Suppressor macrophage treated with lipopolysaccharide for 4 hours (primary cell): ENCODE data around the gene RBFOX1.

Experiments used
- DNase-seq: peaks from one replicate; pipeline ENCODE4 v3.0.0-alpha.2; 2020

RBFOX1 gene

DNA sequence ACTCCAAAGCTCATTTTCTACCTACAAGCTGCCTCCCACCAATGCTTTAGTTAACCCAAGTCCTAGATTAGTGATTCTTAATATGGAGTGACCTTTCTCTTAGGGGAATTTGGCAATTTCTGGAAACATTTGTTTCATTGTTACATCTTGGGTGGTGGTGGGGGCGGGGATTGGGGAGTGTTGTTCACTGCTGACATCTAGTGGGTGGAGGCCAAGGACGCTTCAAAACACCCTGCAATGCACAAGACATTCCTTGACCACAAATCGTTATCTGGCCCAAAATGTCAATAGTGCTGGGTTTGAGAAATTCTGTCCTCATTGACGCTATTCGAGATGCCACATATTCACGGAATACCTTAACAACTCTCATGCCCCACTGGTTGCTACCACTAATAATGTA is 282.9 kb downstream of the RBFOX1 start:
- DNase-seq: no peak

DNA sequence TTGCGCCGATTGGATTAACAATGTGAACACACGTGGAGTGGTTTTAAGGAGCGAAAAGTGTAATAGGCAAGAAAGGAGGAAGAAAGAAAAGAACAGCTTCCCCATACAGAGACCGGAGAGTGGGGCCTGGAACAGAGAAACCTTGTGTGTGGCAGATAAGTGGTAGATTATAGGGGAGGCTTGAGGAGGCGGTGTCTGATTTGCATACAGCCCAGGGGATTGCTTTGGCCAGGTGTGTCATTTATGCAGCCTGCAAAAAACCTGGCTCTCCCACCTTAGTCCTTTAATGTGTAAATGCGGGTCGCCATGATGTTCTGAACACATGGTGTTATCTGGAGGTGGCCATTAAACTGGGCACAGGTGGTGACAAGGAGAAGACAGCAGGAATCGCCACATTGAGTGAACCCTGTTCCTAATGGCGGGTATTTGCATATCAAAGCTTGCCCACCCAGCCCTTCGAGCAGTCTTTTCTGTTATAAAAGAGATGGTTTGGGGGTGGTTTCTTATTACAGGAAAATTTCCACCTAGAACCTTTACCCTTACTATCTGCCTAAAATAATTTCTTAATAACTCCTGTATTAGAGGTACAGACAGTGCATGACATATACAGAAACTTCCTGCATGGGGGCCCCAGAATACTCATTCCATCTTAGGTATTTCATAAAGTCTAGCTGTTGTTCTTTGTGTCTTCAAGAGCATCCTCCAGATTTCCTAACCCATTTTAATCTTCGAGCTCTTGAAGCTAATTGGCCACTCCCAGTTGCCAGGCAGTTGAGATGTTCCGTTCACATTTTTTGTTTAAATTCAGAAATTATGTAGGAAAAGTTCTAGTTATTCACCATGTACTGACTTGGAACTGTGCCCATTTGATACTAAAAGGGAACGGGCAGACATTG is 292.5 kb downstream of the RBFOX1 start:
- DNase-seq: no peak

DNA sequence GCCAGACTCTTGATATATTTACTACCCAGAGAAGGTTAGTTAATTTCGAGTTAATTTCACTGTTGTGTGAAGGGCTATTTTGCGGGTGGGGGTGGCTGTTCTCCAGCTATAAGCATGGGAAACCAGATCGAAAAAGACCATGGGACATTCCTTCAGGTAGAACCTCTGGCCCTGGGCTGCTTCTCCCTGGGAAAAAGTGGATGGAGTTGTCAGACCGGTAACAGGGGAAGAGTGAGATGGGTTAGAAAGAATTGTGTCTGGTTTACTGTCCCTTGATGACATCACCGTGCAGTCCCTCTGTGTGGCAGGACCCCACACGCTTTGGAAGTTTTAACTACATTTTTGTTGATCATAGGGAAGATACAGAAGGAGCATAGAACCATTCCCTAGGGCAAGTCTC is 296.3 kb downstream of the RBFOX1 start:
- no peak for DNase-seq

DNA sequence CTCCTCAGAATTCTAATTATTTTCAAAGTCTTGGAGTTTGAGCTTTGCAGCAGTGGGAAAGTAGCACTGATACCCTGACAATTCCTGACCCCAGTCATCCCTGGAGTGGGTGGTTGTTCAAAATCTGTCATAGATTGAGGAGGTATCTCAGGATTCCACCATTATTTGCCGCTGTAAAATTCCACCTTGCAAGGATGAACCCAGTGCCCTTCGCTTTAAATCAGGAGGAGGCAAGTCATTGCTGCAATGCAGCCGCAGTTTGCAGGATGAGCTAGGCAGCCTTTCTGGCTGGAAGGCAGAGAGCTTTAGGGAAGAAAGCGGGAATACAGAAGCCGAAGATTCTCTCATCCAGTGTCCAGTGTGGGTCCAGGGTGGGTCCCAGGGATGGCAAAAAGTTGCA is 296.9 kb downstream of the RBFOX1 start:
- DNase-seq: no peak

GRCh38 chr16:7637446-7637845 is 304.8 kb downstream of the RBFOX1 start:
- no peak for DNase-seq

GRCh38 chr16:7638306-7638705 is 305.7 kb downstream of the RBFOX1 start:
- DNase-seq: no peak

GRCh38 chr16:7640334-7640733 is 307.7 kb downstream of the RBFOX1 start:
- DNase-seq: no peak

- DNase-seq: no peak
Measured at GRCh38 chr16:7644176-7644575, 311.5 kb downstream of the RBFOX1 start.

DNA sequence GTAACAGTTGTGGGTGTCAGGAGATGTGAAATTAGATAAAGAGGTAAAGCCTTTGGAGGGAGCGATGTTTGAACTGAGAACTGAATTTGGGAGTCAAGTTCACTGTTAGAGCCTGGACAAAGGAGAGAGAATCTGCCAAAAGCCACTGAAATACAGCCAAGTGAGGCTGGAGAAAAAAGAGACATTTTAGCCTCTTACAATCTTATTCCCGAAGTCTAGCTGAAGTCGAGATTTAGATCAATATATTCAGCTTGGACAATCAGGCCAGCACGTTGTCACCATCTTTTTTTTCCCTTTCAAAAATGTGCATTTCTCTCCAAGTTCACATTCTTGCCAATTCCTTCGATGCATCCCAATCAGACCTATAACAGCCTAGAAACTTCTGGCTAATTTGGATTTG is 312.2 kb downstream of the RBFOX1 start:
- no peak for DNase-seq

- DNase-seq: no peak
Measured at GRCh38 chr16:7646821-7647500, 314.3 kb downstream of the RBFOX1 start.

GRCh38 chr16:7650431-7650830 is 317.8 kb downstream of the RBFOX1 start:
- no peak for DNase-seq

DNA sequence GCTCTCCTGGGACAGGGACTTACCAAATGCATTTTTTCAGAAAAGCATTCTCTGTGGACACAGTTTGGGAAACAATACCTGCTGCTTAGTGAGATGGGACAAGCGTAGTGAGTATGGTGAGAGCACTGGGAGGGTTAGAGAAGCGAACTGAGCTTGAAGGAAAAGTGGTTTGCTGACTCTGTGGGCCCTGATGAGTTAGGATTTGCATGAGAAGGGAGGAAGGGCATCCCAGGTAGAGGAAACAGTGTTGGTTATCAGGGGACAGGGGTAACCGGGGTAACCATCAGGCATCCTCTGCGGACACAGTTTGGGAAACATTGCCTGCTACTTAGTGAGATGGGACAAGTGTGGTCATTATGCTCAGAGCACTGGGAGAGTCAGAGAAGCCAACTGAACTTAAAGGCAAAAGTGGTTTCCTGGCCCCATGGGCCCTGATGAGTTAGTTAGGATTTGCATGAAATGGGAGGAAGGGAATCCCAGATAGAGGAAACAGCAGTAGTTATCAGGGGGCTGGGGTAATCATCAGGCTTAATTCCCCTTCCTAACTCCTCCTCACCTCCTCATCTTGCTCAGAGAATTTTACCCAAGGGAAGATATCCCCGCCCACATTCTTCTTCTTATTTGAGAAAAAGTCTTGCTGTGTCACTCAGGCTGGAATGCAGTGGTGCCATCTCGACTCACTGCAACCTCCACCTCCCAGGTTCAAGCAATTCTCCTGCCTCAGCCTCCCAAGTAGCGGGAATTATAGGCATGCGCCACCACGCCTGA is 319.3 kb downstream of the RBFOX1 start:
- no peak for DNase-seq

- DNase-seq: no peak
Measured at GRCh38 chr16:7653746-7654461, 321.3 kb downstream of the RBFOX1 start.

- no peak for DNase-seq
Measured at GRCh38 chr16:7675628-7676027, 343.0 kb downstream of the RBFOX1 start.

GRCh38 chr16:7680296-7680695 is 347.7 kb downstream of the RBFOX1 start:
- no peak for DNase-seq

- DNase-seq: no peak
Measured at GRCh38 chr16:7688811-7689210, 356.2 kb downstream of the RBFOX1 start.

GRCh38 chr16:7689234-7689633 is 356.6 kb downstream of the RBFOX1 start:
- DNase-seq: no peak

- no peak for DNase-seq
Measured at GRCh38 chr16:7691533-7691932, 358.9 kb downstream of the RBFOX1 start.

GRCh38 chr16:7703672-7704071 is 371.0 kb downstream of the RBFOX1 start:
- no peak for DNase-seq

GRCh38 chr16:7705885-7706284 is 373.2 kb downstream of the RBFOX1 start:
- DNase-seq: no peak

- no peak for DNase-seq
Measured at GRCh38 chr16:7709186-7709585, 376.5 kb downstream of the RBFOX1 start.

- DNase-seq: no peak
Measured at GRCh38 chr16:7713244-7713643, 380.6 kb downstream of the RBFOX1 start.

GRCh38 chr16:7714775-7715174 is 382.1 kb downstream of the RBFOX1 start:
- no peak for DNase-seq
